Amygdala (tissue), 56 donors: ENCODE results near the gene RASL10A.

Experiments used
- DNase-seq, 56 donors: peaks; one replicate each; lab custom pipeline; 2025; lab: John Stamatoyannopoulos, UW

Gene RASL10A

GRCh38 chr22:29325356-29325755 is 9.9 kb upstream of the RASL10A start:
- DNase-seq: no peak

GRCh38 chr22:29323641-29324040 is 8.1 kb upstream of the RASL10A start:
- no peak for DNase-seq

GRCh38 chr22:29320546-29320945 is 5.0 kb upstream of the RASL10A start:
- DNase-seq: no peak

GRCh38 chr22:29319072-29319471 is 3.6 kb upstream of the RASL10A start:
- no peak for DNase-seq

GRCh38 chr22:29317827-29318454 is 2.4 kb upstream of the RASL10A start:
- no peak for DNase-seq

- no peak for DNase-seq
Observed at GRCh38 chr22:29316141-29316828, 788 bp upstream of the RASL10A start.

GRCh38 chr22:29314537-29315285 is 786 bp downstream of the RASL10A start:
- no peak for DNase-seq

GRCh38 chr22:29313576-29314466 is 1.7 kb downstream of the RASL10A start:
- no peak for DNase-seq

- DNase-seq: peak in 20 of 56 donors; percentile 24 to 70 (median 46)
Observed at GRCh38 chr22:29313126-29313575, 2.3 kb downstream of the RASL10A start.

- no peak for DNase-seq
Observed at GRCh38 chr22:29312218-29313125, 3.0 kb downstream of the RASL10A start.

GRCh38 chr22:29311464-29312217 is 3.9 kb downstream of the RASL10A start:
- DNase-seq: peak in 4 of 56 donors; percentile 37 to 62 (median 50)

GRCh38 chr22:29310863-29311339 is 4.6 kb downstream of the RASL10A start:
- peak in 55 of 56 donors; percentile 43 to 97 (median 90) for DNase-seq

GRCh38 chr22:29310065-29310862 is 5.2 kb downstream of the RASL10A start:
- peak in 1 of 56 donors; percentile 73 for DNase-seq

GRCh38 chr22:29309332-29310064 is 6.0 kb downstream of the RASL10A start:
- no peak for DNase-seq

GRCh38 chr22:29308791-29309262 is 6.7 kb downstream of the RASL10A start:
- DNase-seq: no peak

- no peak for DNase-seq
Observed at GRCh38 chr22:29308148-29308790, 7.2 kb downstream of the RASL10A start.
